Mucosa of gallbladder (tissue), 1 donor: ENCODE data around the gene NPHP4. TPM values are rescaled to one million over a fixed set of nuclear protein-coding genes. Genes with fewer than 3 reads are reported as not detected.

Experiments
- DNase-seq: peaks from one replicate; pipeline ENCODE4 v3.0.0-alpha.2; 2020; ENCODE audit warnings: low spot score
- total RNA-seq: library from RNA; stranded (reverse); gene quantifications from one replicate; pipeline ENCODE4 v1.2.1, GENCODE V29; 2021
- donor health status: DM: no; HTN: no; CAD: no.

NPHP4 gene
- total RNA-seq, 1 donor from 2014 or later = 20.6 TPM

DNA sequence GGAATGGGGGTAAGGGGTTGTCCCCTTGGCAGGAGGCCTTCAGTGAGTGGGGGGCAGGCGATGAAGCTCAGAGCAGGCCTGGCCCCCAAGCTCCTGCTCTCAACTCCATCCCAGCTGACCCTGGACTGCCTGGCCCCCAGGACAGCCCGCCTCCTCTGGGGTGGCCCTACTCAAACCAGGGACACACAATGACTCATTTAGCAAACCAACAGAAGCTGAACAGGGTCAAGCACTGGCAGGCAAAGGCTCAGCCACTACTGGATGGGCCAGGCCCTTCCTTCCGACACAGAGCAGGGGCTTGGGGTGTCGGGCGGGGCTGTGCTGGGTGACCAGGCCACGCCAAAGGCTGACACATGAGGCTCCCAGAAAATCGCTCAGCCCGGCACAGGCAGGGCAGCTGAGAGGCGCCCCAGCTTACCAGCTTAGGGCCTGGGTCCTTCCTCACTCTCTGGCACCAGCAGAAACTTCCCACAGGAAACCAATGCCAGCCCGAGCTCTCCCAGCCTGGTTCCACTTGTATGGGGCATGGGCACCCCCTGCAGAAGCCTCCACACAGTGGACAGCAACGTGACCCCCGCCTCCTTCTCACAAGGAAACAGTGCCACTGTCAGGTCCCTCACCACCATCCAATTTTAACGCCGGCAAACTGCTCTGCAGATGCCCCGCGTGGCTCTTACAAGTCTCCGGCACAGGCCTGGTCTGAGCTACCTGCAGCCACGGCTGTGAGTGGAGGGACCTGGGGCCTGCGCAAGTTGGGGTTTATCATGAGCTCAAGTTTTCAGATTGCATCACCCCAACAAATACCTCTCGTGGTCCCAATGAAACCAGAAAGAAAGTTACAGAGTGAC, 114.3 kb downstream of the NPHP4 start:
- DNase-seq = no peak

DNA sequence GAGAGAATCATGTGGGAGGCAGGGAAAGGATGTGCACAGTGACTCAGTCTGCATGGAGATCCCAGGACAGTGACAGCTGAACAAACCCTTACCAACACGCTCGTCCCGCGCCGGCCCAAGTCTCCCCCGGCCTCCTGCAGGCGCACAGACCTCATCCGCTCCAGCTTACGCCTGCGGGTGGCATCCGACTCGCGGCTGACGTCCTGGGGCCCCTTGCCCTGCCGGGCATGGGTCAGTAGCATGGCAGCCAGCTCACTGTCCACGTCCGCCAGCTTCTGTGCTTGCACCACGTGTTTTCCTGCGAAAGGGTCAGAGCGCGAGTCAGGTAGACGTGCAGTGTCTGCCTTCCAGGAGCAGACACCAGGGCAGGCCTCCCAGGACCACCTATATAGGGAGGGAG, 115.2 kb downstream of the NPHP4 start:
- no peak for DNase-seq

DNA sequence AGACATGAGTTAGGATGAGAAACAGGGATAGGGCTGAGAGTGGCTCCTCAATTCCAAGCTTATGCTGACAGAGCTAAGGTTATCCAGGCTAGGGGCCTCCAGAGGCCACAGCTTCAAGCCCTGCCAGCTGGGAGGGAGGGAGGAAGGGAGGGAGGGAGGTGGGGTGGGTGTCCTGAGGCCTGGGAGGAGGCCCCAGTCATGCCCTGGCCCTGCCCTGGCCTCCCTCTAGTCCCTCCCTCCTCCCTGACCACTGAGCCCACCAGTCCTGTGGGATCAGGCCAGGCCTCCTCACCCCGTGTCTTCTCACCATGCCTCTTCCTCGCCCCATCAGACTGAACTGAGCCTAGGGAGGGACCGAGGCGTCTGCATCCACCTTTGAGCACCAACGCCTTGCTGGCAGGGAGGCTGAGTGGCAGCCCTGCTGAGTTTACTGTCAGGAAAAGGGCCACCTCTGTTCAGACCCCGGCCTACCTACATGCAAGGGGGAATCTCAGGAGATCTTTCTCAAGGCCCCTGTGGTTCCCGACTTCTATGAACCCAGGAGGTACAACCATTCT, 116.1 kb downstream of the NPHP4 start:
- no peak for DNase-seq

- no peak for DNase-seq
Observed at GRCh38 chr1:5875345-5875910, 116.8 kb downstream of the NPHP4 start.

GRCh38 chr1:5874416-5875110, 117.7 kb downstream of the NPHP4 start:
- no peak for DNase-seq

- DNase-seq = no peak
Observed at GRCh38 chr1:5873556-5873955, 118.7 kb downstream of the NPHP4 start.

GRCh38 chr1:5872886-5873285, 119.3 kb downstream of the NPHP4 start:
- DNase-seq = no peak

DNA sequence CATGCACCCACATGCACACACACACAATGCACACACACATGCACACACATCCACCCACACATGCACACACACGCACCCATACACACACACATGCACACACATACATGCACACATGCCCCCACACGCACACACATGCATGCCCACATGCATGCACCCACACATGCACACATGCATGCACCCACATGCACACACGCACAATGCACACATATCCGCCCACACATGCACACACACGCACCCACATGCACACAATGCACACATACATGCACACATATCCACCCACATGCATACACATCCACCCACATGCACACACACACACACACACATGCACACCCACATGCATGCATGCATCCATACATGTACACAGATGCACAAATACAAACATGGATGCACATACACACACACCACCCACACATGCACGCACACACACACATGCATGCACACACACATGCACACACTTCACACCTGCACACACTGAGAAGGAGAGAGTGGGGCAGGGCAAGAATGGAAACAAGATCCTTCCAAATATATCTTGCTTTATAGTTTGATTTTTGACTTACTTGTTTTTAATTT, 123.2 kb downstream of the NPHP4 start:
- no peak for DNase-seq

DNA sequence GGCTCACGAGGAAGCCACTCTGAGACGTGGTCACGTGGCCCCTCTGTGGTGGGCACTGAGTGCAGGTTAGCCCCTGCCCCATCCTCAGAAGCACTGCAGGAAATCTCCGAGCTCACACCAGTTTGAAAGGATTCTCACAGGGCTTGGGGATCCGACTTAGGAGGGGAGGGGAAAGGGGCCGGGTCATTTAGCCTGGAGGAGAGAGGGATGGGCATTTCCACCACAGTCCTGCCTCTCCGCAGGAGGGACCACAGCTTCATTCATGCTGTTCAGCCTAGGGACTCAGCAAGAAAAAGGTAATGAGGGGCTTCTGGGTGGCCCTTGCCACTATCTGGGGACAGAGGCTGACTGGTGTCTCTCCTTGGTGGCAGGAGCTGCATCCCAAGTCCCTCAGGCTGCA, 126.5 kb downstream of the NPHP4 start:
- no peak for DNase-seq

DNA sequence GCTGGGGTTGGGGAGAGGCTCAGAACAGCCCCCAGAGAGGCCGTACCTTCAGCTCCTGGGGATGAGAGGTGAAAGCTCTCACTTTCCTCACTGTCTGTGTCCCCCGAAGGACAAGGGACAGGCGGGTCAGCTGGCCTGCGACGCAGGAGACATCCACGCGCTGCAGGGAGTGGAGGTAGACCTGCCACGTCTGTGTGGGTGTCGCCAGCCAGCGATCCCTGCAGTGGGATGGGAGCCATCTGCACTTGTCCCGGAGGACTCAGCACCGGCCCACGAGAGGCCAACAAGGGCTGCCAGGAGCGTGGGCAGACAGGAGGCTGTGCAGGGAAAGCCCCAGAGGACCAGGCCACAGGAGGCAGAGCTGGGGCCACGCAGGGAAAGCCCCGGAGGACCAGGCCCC, 127.2 kb downstream of the NPHP4 start:
- no peak for DNase-seq

- no peak for DNase-seq
Observed at GRCh38 chr1:5864256-5864655, 128.0 kb downstream of the NPHP4 start.

DNA sequence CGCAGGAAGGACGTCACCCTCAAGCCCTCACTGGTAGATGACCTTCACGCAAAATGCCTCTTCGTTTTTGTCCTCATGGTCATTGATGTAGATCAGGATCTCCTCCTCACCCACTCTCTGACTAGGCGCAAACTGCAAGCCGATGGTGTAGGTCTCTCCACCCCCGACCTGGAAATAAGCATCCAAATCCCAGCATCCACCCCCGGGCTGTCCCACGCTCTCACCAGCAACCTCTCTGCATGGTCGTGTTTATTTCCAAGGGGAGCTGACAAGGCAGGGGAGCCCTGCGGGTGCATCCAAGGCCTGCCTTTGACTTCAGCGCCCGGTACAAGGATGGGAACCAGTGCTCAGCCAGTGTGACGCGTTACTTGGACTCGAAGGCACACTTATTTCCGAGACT, 129.0 kb downstream of the NPHP4 start:
- no peak for DNase-seq

DNA sequence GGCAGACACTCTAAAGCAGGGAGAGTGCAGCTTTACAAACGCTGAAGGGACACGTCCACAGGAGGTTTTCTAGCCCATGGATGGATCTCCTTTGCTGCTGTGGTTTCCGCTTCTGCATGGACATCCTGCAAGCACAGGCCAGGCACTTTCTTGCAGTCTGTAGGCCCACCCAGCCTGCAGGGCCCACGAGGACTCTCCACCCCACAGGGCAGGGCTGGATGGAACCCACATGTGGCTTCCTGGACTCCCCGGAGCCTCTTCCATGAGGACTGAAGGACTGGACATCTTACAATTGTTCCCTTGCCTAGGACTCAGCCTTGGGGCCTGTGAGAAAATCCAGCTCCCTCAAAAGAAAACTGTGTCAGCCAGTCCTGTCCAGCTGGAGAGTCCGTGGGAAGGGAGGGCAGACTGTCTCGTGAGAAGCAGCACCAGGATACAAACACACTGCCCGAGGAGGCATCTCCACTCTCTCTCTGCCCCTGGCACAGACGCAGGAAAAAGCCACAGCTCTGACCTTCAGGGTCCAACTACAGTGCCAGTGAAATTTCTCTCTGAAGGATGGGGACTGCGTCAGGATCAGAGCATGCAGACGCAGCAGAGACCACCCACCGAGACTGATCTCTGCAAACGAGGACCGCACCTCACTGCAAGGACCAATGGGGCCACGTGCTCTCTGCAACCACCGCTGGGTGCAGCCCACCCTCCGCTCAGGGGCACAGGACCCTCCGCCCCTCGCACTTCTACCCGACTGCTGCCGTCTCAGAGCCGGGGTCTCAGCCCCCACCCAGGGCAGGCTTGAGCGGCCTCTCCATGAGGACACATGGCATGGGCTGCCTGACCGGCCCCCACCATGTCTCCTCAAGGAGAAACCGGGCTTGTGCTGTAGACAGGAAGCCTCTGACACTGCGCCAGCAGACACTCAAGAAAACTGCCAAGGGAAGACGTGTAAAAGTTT, 130.1 kb downstream of the NPHP4 start:
- DNase-seq = peak; percentile 11

GRCh38 chr1:5860277-5860676, 131.9 kb downstream of the NPHP4 start:
- DNase-seq = no peak

DNA sequence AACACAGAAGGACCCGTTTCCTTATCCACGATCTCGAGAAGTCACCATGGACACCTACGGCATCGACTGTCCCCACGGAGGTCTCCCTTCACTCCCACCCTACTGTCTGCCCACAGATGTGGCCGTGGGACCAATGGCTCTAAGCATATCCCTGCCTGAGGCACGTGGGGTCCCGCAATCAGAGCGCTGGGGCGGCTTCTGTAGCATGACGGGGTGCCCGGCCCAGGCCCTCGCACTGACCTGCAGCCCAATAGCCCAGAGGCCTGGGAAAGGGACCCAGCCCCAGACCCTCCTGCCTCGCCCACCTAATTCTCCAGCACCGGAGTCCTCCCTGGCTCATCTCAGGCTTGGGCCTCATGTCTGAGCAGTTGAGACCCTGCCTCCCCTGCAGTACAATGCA, 132.5 kb downstream of the NPHP4 start:
- no peak for DNase-seq

- no peak for DNase-seq
Observed at GRCh38 chr1:5858844-5859407, 133.3 kb downstream of the NPHP4 start.

DNA sequence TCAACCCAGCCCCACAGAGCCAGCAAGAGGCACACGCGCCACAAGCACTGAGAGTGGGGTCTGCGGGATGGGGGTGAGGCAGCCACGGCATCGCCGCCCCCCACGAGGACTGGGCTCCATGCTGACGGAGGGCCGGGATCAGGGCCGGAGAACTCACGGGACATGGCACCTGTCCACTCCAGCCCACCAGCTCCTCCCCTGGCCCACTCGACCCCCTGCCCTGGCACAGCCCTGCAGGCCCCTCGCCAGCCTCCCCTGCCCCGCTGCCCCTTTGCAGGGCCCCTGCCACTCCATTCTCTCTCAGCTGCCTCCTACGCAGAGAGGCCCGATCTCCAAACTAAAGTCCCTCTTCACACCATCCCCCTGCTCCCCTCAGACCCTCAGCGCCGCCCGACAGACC, 134.0 kb downstream of the NPHP4 start:
- DNase-seq = no peak

- DNase-seq = no peak
Observed at GRCh38 chr1:5857508-5858090, 134.6 kb downstream of the NPHP4 start.

- DNase-seq = no peak
Observed at GRCh38 chr1:5857011-5857410, 135.2 kb downstream of the NPHP4 start.

DNA sequence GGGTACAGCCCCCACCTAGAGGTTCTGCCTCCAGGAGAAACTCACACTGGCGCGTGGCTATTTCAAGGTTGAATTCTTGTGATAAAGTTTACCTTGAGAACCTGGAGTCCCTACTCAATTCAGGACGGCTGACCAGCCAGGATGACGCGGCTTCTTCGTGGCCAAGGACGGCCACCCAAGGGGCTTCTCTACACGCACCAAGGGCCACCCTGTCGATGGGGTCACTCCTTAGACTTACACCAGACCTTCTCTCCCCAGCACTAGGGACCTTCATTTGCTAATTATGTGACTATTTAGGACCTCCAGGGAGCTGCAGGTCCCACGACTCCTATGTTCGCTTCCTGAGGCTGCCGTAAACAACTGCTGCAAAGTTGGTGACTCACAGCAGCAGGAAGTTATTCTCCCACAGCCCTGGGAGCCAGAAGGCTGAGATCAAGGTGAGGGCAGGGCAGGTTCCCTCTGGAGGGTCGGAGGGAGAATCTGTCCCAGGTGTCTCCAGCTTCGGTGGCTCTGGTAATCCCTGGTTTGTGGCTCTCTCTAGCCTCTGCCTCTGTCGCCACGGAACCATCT, 135.9 kb downstream of the NPHP4 start:
- DNase-seq = no peak
